Neural cell (in vitro differentiated cells): ENCODE measurements around the gene NEK6. TPM values are rescaled to one million over a fixed set of nuclear protein-coding genes. Genes with fewer than 3 reads are reported as not detected.

Experiments
- H2AFZ ChIP-seq: fragments of 200-600, 300-800 bp; sonication (generic), shearing (Covaris generic); 2 replicates; pipeline ENCODE4 v1.6.0; 2014; ENCODE audit warnings: low read depth, mild to moderate bottlenecking, antibody characterized with exemption, low read length, moderate library complexity
- H3F3A ChIP-seq: fragments of 200-600 bp; shearing (Covaris generic); 2 replicates; pipeline ENCODE4 v1.6.1; 2016; ENCODE audit warnings: mild to moderate bottlenecking, moderate library complexity, mixed read lengths, antibody characterized with exemption, low read length; ENCODE audit not compliant: insufficient read depth, poor library complexity, severe bottlenecking
- H3K27ac ChIP-seq: fragments of 200-600, 300-800 bp; sonication (generic), shearing (Covaris generic); 2 replicates; pipeline ENCODE4 v1.5.1; 2014; ENCODE audit warnings: mild to moderate bottlenecking, low read length, moderate library complexity
- H3K27me3 ChIP-seq: fragments of 300-800, 200-600 bp; sonication (generic), shearing (Covaris generic); 2 replicates; pipeline ENCODE4 v1.6.0; 2014; ENCODE audit warnings: mild to moderate bottlenecking, low read depth, low read length, moderate library complexity; ENCODE audit not compliant: insufficient read depth
- H3K36me3 ChIP-seq: fragments of 300-800, 200-600 bp; sonication (generic), shearing (Covaris generic); 2 replicates; pipeline ENCODE4 v1.5.1; 2014; ENCODE audit warnings: mild to moderate bottlenecking, antibody characterized with exemption, low read length, moderate library complexity; ENCODE audit not compliant: insufficient read depth
- H3K4me2 ChIP-seq: fragments of 300-800, 200-600 bp; sonication (generic), shearing (Covaris generic); 2 replicates; pipeline ENCODE4 v1.6.0; 2014; ENCODE audit warnings: mild to moderate bottlenecking, low read length
- H3K4me3 ChIP-seq: fragments of 300-800, 200-600 bp; sonication (generic), shearing (Covaris generic); 2 replicates; pipeline ENCODE4 v1.5.1; 2014; ENCODE audit warnings: mild to moderate bottlenecking, low read length, moderate library complexity
- H3K79me2 ChIP-seq: fragments of 200-600 bp; shearing (Covaris generic); replicated peaks from 2 replicates; pipeline ENCODE4 v1.6.0; 2014; ENCODE audit warnings: mild to moderate bottlenecking, low read length, moderate library complexity; ENCODE audit not compliant: insufficient read depth
- H3K9ac ChIP-seq: fragments of 300-800, 200-600 bp; sonication (generic), shearing (Covaris generic); 2 replicates; pipeline ENCODE4 v1.6.1; 2016; ENCODE audit warnings: mild to moderate bottlenecking, low read length, mixed read lengths
- H3K9me2 ChIP-seq: fragments of 200-600 bp; shearing (Covaris generic); 2 replicates; pipeline ENCODE4 v1.6.1; 2016; ENCODE audit warnings: mild to moderate bottlenecking, low read length, mixed read lengths; ENCODE audit not compliant: insufficient read depth
- H3K9me3 ChIP-seq: fragments of 200-600, 300-800 bp; sonication (generic), shearing (Covaris generic); 2 replicates; pipeline ENCODE4 v1.6.1; 2016; ENCODE audit warnings: mild to moderate bottlenecking, mixed run types, low read length, moderate library complexity, mixed read lengths
- H4K20me1 ChIP-seq: fragments of 200-600 bp; shearing (Covaris generic); 2 replicates; pipeline ENCODE4 v1.6.1; 2016; ENCODE audit warnings: mild to moderate bottlenecking, mixed run types; ENCODE audit not compliant: insufficient read depth
- CTCF ChIP-seq: fragments of 450-650 bp; IDR thresholded peaks from 2 replicates; pipeline ENCODE4 v1.5.1; 2014; ENCODE audit warnings: antibody characterized with exemption, mild to moderate bottlenecking, moderate library complexity; ENCODE audit not compliant: poor library complexity, severe bottlenecking
- EZH2 ChIP-seq: fragments of 200-600, 300-800 bp; shearing (Covaris generic), sonication (generic); IDR thresholded peaks from 2 replicates; pipeline ENCODE4 v1.6.1; 2014; ENCODE audit warnings: antibody characterized with exemption, low read length, borderline replicate concordance, mild to moderate bottlenecking; ENCODE audit not compliant: insufficient read depth, poor library complexity, severe bottlenecking
- MXI1 ChIP-seq: fragments of 450-650 bp; conservative IDR thresholded peaks from 2 replicates; pipeline ENCODE4 v1.6.1; 2014; ENCODE audit warnings: antibody characterized with exemption, mild to moderate bottlenecking; ENCODE audit not compliant: poor library complexity, severe bottlenecking
- RAD21 ChIP-seq: fragments of 450-650 bp; conservative IDR thresholded peaks from 2 replicates; pipeline ENCODE4 v1.6.1; 2014; ENCODE audit warnings: antibody characterized with exemption, mild to moderate bottlenecking, moderate library complexity
- SMC3 ChIP-seq: fragments of 450-650 bp; conservative IDR thresholded peaks from 2 replicates; pipeline ENCODE4 v1.6.1; 2014; ENCODE audit warnings: antibody characterized with exemption, mild to moderate bottlenecking, moderate library complexity; ENCODE audit not compliant: poor library complexity
- polyA plus RNA-seq: library from polyadenylated mRNA; depleted of rRNA; stranded (reverse); fragments of >200 nt; gene quantifications from 2 replicates; pipeline ENCODE4 v1.2.3, GENCODE V29; 2014
- TF ChIP-seq, protein P1 (sequence below): IDR thresholded peaks from 2 replicates; pipeline ENCODE4 v1.6.1; 2012; ENCODE audit warnings: borderline replicate concordance

NEK6 gene
- polyA plus RNA-seq, 1 donor from 2014 or later, result 4.6 TPM

GRCh38 chr9:124292696-124293593 lies 35.2 kb downstream of the NEK6 start:
- Histone ChIP-seq H3K27ac (no peak overlapping the region), H3K9me3 (no peaks in the 10 kb centered on the region), H2AFZ (no peak overlapping the region), H3K9me2 (no peaks in the 10 kb centered on the region), H3K4me2 (no peak overlapping the region), H3K27me3 (no peaks in the 10 kb centered on the region), H3K9ac (no peak overlapping the region), H4K20me1 (no peaks in the 10 kb centered on the region), H3K36me3 (no peaks in the 10 kb centered on the region), H3K4me3 (no peak overlapping the region), H3K79me2 (no peaks in the 10 kb centered on the region), H3F3A (no peaks in the 10 kb centered on the region)
- TF ChIP-seq MXI1, result no peak
- TF ChIP-seq, protein P1, sequence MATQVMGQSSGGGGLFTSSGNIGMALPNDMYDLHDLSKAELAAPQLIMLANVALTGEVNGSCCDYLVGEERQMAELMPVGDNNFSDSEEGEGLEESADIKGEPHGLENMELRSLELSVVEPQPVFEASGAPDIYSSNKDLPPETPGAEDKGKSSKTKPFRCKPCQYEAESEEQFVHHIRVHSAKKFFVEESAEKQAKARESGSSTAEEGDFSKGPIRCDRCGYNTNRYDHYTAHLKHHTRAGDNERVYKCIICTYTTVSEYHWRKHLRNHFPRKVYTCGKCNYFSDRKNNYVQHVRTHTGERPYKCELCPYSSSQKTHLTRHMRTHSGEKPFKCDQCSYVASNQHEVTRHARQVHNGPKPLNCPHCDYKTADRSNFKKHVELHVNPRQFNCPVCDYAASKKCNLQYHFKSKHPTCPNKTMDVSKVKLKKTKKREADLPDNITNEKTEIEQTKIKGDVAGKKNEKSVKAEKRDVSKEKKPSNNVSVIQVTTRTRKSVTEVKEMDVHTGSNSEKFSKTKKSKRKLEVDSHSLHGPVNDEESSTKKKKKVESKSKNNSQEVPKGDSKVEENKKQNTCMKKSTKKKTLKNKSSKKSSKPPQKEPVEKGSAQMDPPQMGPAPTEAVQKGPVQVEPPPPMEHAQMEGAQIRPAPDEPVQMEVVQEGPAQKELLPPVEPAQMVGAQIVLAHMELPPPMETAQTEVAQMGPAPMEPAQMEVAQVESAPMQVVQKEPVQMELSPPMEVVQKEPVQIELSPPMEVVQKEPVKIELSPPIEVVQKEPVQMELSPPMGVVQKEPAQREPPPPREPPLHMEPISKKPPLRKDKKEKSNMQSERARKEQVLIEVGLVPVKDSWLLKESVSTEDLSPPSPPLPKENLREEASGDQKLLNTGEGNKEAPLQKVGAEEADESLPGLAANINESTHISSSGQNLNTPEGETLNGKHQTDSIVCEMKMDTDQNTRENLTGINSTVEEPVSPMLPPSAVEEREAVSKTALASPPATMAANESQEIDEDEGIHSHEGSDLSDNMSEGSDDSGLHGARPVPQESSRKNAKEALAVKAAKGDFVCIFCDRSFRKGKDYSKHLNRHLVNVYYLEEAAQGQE, result no peak
- no peak for TF ChIP-seq EZH2

DNA sequence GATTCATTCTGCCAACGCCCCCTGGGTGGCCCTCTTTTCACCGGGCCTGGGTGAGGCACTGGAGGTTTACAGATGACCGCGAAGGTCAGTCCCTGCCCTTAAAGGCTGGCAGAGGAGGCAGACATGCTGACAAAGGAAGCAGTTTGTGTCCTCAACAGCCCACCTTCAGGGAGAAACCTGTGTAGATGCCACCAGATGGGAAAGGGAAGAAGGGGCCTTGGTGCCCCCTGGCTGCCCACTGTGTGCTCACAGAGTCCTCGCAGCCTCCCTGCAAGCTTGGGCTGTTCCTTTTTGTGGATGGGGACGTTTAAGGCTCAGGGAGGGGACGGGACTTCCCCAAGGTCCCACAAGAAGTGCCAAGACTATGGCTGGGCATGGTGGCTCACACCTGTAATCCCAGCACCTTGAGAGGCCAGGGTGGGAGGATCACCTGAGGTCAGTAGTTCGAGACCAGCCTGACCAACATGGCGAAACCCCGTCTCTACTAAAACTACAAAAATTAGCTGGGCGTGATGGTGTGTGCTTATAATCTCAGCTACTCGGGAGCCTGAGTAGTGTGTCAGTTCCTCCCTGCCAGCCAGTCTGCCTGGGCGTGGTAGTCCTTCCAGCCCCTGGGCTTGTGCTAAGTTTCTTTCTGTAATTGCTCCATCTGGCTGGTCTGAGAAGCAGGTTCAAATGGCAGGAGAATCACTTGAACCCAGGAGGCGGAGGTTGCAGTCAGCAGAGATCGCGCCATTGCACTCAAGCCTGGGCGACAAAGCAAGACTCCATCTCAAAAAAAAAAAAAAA lies 36.2 kb downstream of the NEK6 start:
- Histone ChIP-seq H3K4me3 (no peak overlapping the region), H3K9ac (no peak overlapping the region), H3K27ac (no peak overlapping the region), H3K79me2 (no peaks in the 10 kb centered on the region), H3K4me2 (no peak overlapping the region), H2AFZ (no peak overlapping the region), H3K27me3 (no peaks in the 10 kb centered on the region), H3K36me3 (no peaks in the 10 kb centered on the region), H3K9me2 (no peaks in the 10 kb centered on the region), H4K20me1 (no peaks in the 10 kb centered on the region), H3F3A (no peaks in the 10 kb centered on the region), H3K9me3 (no peaks in the 10 kb centered on the region)
- peak; percentile 70 for TF ChIP-seq RAD21
- peak; percentile 60 for TF ChIP-seq CTCF
- peak; percentile 74 for TF ChIP-seq SMC3
- no peak for TF ChIP-seq MXI1
